Mesothelial cell of epicardium (in vitro differentiated cells): ENCODE measurements around the gene POLR3GL. TPM values are rescaled to one million over a fixed set of nuclear protein-coding genes. Genes with fewer than 3 reads are reported as not detected.

Source experiments
- DNase-seq, 2 experiments: peaks; one replicate each; pipeline ENCODE4 v3.0.0; 2021; ENCODE audit warnings: low spot score in 2 of 2; ENCODE audit not compliant: unreplicated experiment in 2 of 2
- H3K27ac Mint-ChIP-seq: 2 replicates; pipeline ENCODE4 v1.8.0; 2021; ENCODE audit warnings: mixed read lengths
- H3K27me3 Mint-ChIP-seq: 2 replicates; pipeline ENCODE4 v1.8.0; 2021; ENCODE audit warnings: low read depth, mixed read lengths
- H3K36me3 Mint-ChIP-seq: 2 replicates; pipeline ENCODE4 v1.8.0; 2021; ENCODE audit warnings: mixed read lengths
- H3K4me1 Mint-ChIP-seq: 2 replicates; pipeline ENCODE4 v1.8.0; 2021; ENCODE audit warnings: mixed read lengths
- H3K4me3 Mint-ChIP-seq: 2 replicates; pipeline ENCODE4 v1.8.0; 2021; ENCODE audit warnings: mild to moderate bottlenecking, moderate library complexity, mixed read lengths
- H3K9me3 Mint-ChIP-seq: 2 replicates; pipeline ENCODE4 v1.8.0; 2021; ENCODE audit warnings: mixed read lengths
- CTCF ChIP-seq: fragments of 200-600 bp; sonication (generic); IDR thresholded peaks from one replicate; pipeline ENCODE4 v1.5.0; 2021; ENCODE audit warnings: antibody characterized with exemption; ENCODE audit not compliant: unreplicated experiment
- total RNA-seq: library from RNA; stranded (reverse); gene quantifications from 3 replicates; pipeline ENCODE4 v1.2.1, GENCODE V29; 2021

Gene POLR3GL
- total RNA-seq, 1 donor from 2014 or later: 16.4 TPM

DNA sequence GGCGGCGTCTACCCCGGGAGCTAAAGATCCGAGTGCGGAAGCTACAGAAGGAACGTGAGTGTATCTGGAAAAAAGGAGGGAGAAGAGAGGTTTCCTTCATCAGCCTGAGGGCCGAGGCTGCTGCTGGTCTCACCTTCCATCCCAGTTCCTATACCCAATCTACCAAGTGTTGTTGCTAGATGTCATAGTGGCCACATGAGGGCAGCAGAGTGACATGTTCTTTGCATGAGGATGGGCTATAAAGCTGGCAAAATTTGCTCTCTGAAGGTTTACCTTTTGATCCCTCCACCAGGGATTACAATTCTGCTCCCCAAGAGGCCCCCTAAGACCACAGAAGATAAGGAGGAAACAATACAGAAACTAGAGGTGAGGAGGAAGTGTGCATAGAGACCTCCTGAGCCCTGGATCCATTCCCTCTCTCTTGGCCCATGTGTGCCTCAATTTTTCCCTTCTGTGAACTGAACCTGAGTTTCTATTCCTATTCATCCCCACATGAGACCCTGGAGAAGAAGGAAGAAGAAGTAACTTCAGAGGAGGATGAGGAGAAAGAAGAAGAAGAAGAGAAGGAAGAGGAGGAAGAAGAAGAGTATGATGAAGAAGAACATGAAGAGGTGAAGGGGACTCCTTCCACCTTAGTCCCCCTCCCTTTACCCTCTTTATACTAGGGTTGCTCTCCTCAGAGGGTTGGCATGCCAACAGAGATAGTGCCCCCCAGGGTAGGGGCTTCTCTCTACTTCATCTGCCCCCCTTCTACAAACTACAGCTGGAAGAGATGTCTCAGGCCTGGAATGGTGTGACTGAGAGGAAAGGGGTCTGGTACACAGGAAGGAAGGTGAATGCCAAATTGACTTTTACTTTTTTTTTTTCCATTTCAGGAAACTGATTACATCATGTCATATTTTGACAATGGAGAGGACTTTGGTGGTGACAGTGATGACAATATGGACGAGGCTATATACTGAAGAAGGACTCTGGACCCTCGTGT, 13.3 kb downstream of the POLR3GL start:
- no peak overlapping the region for H3K27ac Mint-ChIP-seq
- DNase-seq: peak; percentile 46 to 66
- H3K4me1 Mint-ChIP-seq: no peaks in the 10 kb centered on the region
- no peaks in the 10 kb centered on the region for H3K27me3 Mint-ChIP-seq
- H3K9me3 Mint-ChIP-seq: no peaks in the 10 kb centered on the region
- peak; percentile 79 for TF ChIP-seq CTCF
- H3K4me3 Mint-ChIP-seq: peak overlapping the region; percentile 56
- H3K36me3 Mint-ChIP-seq: no peaks in the 10 kb centered on the region

DNA sequence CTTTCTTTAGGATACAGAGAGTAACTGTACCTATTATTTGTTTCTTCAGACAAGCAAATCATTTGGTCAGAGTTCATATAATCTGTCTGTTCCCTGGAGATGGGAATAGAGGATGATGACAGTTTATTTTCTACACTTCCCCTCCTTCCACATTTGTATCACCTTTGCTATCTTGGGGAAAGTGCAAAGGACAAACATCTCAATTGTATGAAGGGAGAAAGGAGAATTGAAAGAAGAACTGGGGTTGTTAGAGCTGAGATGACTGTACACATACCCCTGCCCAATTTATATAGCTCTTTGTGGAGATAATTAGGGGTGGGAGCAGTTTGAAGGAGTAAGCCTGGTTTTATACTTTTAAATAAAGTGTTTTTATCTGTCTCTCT, 14.0 kb downstream of the POLR3GL start:
- Mint-ChIP-seq H3K4me1 (peaks cover 2% of the 10 kb centered on the region), H3K36me3 (no peaks in the 10 kb centered on the region), H3K4me3 (no peak overlapping the region), H3K27me3 (no peaks in the 10 kb centered on the region), H3K27ac (no peak overlapping the region), H3K9me3 (no peaks in the 10 kb centered on the region)
- TF ChIP-seq CTCF: no peak
- no peak for DNase-seq

DNA sequence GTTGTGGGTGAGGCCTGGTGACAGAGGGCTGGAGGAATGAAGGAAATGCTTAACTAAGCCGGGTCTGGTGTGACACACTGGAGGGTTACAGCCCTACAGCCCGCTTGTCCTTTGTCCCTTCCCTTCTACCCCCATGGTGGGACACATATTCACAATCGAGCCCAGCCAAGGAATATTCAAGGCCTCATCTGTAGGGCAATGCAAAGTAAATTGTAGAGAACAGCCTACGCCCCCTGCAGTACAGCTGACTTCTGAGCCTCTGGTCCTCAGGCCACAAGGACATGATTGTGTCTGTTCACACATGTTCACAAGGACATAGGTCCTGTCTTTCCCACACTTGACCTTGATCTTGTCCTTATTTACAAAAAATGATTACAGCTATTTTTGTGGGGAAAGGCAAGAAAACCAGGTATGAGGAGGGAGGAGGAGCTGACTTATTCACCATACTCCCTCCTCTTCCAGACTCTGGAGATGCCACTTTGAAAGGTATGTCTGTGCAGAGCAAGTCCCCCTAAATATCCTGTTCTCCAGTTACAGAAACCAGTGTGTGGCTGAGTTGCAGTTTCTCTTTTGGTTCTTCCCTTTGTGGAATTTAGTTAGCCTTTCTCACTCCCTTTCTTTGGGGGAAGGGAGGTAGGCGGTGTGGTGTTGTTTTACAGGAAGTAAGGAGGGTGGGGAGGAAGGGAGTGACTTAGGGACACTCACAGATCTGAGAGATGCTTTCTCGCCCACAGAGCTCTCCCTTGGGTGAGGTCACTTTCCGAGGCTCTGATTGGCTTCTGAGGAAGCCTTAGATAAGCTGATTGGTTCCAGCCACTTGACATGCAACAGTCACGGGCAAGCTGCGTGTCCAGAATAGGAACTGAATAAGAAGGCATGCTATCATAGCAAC, 14.6 kb downstream of the POLR3GL start:
- no peaks in the 10 kb centered on the region for H3K27me3 Mint-ChIP-seq
- peak; percentile 68 to 77 for DNase-seq
- H3K27ac Mint-ChIP-seq: no peak overlapping the region
- H3K4me1 Mint-ChIP-seq: peaks cover 4% of the 10 kb centered on the region
- no peak for TF ChIP-seq CTCF
- H3K36me3 Mint-ChIP-seq: no peaks in the 10 kb centered on the region
- no peaks in the 10 kb centered on the region for H3K9me3 Mint-ChIP-seq
- H3K4me3 Mint-ChIP-seq: no peak overlapping the region

GRCh38 chr1:145979746-145980456, 15.4 kb downstream of the POLR3GL start:
- H3K4me3 Mint-ChIP-seq: no peak overlapping the region
- no peak overlapping the region for H3K27ac Mint-ChIP-seq
- no peaks in the 10 kb centered on the region for H3K9me3 Mint-ChIP-seq
- peaks cover 8% of the 10 kb centered on the region for H3K4me1 Mint-ChIP-seq
- H3K27me3 Mint-ChIP-seq: no peaks in the 10 kb centered on the region
- no peak for TF ChIP-seq CTCF
- DNase-seq: no peak
- no peaks in the 10 kb centered on the region for H3K36me3 Mint-ChIP-seq

- H3K27me3 Mint-ChIP-seq: no peaks in the 10 kb centered on the region
- H3K27ac Mint-ChIP-seq: no peak overlapping the region
- TF ChIP-seq CTCF: no peak
- peaks cover 15% of the 10 kb centered on the region for H3K4me1 Mint-ChIP-seq
- DNase-seq: no peak
- H3K36me3 Mint-ChIP-seq: no peaks in the 10 kb centered on the region
- H3K4me3 Mint-ChIP-seq: no peak overlapping the region
- H3K9me3 Mint-ChIP-seq: no peaks in the 10 kb centered on the region
Observed at GRCh38 chr1:145980457-145980994, 16.0 kb downstream of the POLR3GL start.
